NCI-H748 (cell line): Measurements from ENCODE around the gene UST.
"Not testable (repeated sequence)": the region's sequence is repeated elsewhere in the genome, so short reads cannot be mapped to it uniquely, and the experiment has no call there.

Source experiments
- DNase-seq: peaks from one replicate; lab custom pipeline; 2025; ENCODE audit not compliant: unreplicated experiment; lab: John Stamatoyannopoulos, UW

The UST gene

GRCh38 chr6:149028767-149029405 lies 282.1 kb downstream of the UST start:
- DNase-seq = peak; percentile 88

GRCh38 chr6:149031201-149031858 lies 284.5 kb downstream of the UST start:
- no peak for DNase-seq

DNA sequence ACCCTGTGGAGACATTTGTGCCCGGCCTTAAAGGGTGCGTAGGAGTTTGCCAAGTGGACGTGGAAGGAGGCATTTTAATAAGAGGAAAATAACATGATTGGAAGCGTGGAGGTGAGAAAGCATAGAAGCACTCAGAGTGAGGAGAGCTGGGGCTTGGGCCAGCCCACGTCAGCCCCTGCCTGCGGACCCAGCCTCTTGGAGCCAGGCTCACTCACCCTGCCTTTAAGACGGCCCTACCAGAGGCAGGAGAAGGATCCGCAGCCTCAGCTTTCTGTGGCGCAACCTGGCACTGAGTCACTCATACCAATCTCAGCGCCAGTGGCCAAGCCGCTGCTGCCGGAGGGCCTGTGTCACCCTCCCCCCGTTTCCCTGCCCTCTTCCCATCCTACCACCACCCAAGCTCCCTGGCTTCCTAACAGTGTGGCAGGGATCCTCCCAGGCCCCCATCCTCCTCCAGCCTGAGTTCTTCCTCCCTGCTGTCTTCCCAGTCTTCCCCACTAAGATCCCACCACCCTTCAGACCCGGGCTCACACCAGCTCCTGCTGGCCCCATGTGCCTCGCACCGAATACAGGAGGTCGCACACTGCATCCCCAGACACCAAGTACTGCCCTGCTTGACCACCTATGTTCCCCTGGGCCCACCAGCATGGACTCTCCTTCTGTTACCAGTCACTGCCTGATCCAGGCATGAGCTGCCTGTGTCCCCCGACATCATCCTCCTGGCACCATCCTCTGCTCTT lies 285.2 kb downstream of the UST start:
- DNase-seq = no peak

DNA sequence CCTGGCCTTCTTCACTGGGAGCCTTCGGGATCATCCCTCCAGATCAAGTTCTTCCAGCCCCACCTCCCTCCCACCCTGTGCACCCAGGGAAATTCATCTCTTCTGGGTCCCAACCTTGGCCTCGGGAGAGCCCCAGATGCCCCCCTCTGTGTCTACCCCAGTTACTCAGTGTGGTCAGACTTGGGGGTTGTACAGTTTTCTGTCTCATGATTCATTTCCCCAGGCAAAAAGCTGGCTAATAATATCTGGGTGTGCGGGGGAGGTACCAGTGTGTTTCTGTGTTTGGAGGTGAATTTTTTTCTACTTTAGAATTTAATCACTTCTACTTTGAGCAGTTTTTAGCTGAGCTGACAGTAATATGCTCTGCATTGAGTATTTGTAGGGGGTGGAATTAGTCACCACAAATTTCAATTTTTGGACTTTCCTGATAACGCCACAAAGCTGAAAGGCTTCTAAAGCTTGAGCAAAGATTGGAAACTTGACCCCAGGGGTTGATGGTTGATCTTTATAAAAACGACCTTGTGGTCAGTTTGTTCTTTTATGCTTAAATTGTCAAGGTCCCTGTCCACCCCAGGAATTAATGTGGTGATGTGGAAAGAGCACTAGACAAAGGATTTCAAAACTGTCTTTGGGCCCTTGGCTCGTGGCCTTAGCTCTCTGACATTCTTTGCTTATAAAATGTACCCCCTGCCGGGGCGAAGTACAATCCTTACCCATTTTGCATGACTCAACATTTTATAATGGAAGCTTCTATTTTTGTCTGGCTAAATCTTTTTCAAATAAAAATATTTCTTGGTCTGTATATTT lies 286.0 kb downstream of the UST start:
- DNase-seq = no peak

DNA sequence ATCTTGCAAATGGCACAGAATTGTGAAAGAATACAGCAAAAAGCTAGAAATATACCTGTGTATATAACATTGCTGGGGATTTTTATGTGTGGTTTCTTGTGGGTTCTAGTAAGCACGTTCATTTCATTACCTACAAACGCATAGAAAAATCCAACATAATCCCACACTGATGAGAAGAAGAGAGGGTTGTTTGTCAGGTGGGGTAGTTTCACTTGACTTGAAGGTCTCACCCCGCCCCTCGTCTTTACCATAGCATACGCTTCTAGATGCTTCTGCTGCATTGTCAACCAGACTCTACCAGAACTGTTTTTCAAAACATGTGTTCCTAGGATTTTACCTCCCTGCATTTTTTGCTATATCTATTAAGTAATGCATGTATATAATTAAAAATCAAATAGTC lies 286.6 kb downstream of the UST start:
- no peak for DNase-seq

- DNase-seq = no peak
Measured at GRCh38 chr6:149035766-149036165, 288.9 kb downstream of the UST start.

DNA sequence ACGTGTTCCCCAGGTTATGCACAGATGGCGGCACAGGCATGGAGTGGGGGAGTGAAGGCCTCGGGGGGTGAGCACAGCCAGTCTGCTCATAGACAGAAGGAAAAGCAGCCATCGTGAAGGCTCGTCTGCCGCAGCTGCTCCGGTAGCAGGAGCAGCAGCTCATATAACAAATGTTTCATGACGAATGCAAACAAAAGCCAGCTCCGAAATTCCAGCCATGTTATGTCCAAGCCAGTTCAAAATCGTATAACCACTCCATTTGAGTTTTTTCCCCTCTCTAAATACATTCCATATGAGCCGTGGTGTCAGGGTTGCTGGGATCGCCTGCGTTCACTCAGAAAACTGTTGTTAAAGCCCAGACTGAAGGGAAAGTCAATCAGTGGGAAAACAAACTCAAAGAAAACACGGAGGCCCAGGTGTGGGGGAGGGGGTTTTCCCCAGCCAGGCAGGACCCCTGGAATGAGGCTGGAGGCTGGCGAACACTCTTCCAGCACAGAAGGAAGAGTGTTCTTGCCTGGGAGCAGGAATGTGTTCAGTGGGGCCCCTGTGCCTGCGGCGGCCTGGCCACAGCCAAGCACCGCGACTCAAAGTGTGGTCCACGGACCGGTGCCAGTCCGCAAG lies 290.3 kb downstream of the UST start:
- no peak for DNase-seq

DNA sequence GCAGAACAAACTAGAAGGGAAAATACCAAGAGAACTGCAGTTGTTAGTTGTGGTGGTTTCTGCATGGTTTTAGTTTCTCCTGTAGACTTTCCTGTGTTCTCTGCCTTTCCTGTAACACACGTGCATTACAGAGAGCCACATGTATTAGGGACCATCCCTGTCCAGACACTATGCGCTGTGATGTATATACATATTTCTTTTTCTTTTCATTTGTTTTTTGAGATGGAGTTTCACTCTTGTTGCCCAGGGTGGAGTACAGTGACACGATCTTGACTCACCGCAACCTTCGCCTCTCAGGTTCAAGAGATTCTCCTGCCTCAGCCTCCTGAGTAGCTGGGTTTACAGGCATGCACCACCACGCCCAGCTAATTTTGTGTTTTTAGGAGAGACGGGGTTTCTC lies 292.2 kb downstream of the UST start:
- not testable (repeated sequence) for DNase-seq

GRCh38 chr6:149041953-149042352 lies 295.1 kb downstream of the UST start:
- DNase-seq = no peak

DNA sequence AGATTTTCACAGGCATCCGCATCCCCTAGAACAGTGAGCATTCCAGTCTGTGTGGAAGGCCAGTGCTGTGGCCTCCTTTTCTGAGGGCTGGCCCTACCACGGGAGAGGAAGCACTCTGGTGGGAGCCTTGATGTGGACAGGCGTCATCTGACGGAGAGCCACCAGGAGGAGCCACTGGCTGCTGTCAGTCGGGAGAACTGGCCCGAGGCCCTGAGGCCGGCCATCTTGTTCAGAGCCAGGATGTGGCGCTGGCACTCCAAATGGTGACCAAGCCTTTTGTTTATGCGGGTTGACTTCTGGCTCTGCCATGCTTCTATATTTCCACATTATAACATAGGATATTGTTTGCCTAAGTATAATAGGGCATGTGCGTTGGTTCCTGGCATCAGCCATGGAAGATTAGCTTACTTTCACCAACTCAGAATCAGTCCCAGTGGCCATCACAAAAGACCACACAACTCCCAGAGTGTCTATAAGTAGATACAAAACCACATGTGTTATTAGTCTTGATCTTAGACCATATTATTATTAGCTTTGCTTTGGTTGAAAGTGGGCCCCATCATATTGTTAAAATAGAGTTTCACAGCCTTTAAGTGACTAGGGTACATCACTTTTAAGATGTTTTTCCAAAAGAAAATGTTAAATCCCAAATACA lies 296.8 kb downstream of the UST start:
- peak; percentile 60 for DNase-seq

DNA sequence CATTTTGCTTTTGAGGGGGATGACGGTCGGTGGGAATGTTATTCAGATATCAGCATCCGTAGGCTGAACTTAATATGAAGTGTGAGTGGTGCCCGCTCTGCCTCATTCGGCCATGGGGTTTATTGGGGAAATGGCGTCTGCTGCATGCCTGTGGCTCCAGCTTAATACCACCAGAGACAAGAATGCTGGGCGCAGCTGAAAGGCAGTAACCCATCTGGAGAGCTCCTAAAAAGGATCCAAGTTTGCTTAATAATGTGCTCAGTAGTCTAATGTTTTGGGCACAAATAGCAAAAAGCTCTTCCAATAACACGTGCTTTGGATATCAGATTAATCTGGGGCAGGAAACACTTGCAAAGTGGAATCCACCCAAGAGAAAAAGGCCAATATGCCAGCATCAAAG lies 297.7 kb downstream of the UST start:
- no peak for DNase-seq

- peak; percentile 9 for DNase-seq
Measured at GRCh38 chr6:149045404-149045803, 298.6 kb downstream of the UST start.

- DNase-seq = no peak
Measured at GRCh38 chr6:149046164-149046821, 299.5 kb downstream of the UST start.

- DNase-seq = no peak
Measured at GRCh38 chr6:149046822-149047246, 300.0 kb downstream of the UST start.

DNA sequence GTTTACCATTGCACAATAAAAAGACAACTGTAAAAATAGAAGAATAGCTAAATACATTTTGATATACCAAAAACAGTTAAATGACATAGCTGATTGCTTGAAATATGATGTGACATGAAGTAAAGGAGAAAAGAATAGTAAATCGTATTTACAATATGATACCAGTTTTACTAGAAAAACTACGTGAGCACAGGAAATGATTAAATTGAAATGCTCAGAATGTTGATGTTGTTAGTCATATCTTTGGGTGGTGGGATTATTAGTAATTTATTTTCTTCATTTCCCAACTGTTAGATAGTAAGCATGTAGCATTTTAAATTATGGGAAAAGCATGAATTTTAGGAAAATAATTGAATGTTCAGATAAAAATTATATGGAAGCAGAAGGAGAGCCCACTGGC lies 302.4 kb downstream of the UST start:
- no peak for DNase-seq

GRCh38 chr6:149050160-149050559 lies 303.3 kb downstream of the UST start:
- no peak for DNase-seq

- DNase-seq = no peak
Measured at GRCh38 chr6:149052350-149053106, 305.7 kb downstream of the UST start.

DNA sequence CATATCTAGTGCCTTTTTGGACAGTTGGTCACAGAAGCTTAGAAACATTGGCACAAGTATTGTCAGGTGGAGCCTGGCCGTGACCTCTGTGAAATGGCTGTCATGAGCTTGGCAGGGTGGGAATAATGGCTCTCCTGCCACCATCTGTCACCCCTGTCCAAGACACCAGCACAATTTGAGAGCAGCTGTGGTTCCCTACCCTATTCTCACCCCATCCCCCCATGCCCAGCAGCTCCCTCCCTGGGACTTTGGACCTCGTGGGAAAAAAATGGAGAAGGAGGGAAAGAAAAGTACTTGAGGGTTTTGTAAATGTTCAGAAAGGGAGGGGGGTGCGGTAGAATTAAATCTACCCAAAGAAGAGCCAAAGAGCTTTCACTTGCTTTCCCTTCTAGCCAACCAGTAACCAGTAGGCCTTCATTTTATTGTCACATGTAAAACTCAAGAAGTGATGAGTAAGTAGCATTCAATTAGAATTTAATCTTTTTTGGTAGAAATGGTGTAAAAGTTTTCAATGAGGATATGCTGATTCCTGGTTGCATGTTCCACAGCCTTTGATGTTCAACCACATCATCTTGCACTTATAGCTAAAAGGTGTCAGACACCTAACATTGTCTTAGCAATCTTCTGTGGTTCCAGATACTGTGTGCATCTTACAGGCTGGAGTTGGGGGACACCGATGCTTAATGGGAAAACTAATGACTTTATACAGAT lies 307.2 kb downstream of the UST start:
- DNase-seq = no peak
